ENCODE measurements around the gene EPPIN.

GRCh38 chr20:45550765-45551164 lies 3.6 kb upstream of the EPPIN start:
- no peak for TF ChIP-seq CTCF (IDR thresholded peaks at IDR 0.05; ENCODE audit: insufficient read depth, low read length, poor library complexity, severe bottlenecking)
- no peak for TF ChIP-seq EZH2phosphoT487 (conservative IDR thresholded peaks at IDR 0.05; ENCODE audit: low read length)

Data from SU-DHL-6 (cell line).